Measurements from ENCODE around the gene FHAD1. TPM values are rescaled to one million over a fixed set of nuclear protein-coding genes. Genes with fewer than 3 reads are reported as not detected.
A peak's percentile ranks its signal among the peaks of the same experiment; 100 is the strongest.

Gene FHAD1
- total RNA-seq, 1 experiment from 2014 or later, result 1.9 TPM

- Histone ChIP-seq H2BK20ac (ENCODE audit: low read depth, low read length, poor library complexity, severe bottlenecking) (no peak overlapping the region), H3K23me2 (ENCODE audit: insufficient read length, low read depth, low read length, poor library complexity, severe bottlenecking) (no peaks in the 10 kb centered on the region), H3T11ph (ENCODE audit: low read length) (no peak overlapping the region), H2BK120ac (ENCODE audit: low read depth, low read length, poor library complexity, severe bottlenecking) (no peak overlapping the region), H2AK5ac (ENCODE audit: insufficient read length, low read length) (no peak overlapping the region), H3K4ac (ENCODE audit: low read depth, low read length) (no peak overlapping the region), H3K27me3 (ENCODE audit: insufficient read depth, low read length) (no peaks in the 10 kb centered on the region), H3K23ac (ENCODE audit: insufficient read length, low read depth, low read length) (no peak overlapping the region), H4K5ac (ENCODE audit: insufficient read length, low read depth, low read length) (no peak overlapping the region), H3K14ac (ENCODE audit: insufficient read depth, low read length) (no peak overlapping the region), H3K4me2 (ENCODE audit: insufficient read depth, insufficient read length, low read length) (no peak overlapping the region), H3K27ac (ENCODE audit: insufficient read length, low read depth, low read length) (no peak overlapping the region), H3K9ac (ENCODE audit: extremely low read depth, insufficient read length, low read length) (no peak overlapping the region), H2BK5ac (ENCODE audit: insufficient read length, low read length) (no peak overlapping the region), H3K56ac (ENCODE audit: insufficient read length, low read depth, low read length) (no peak overlapping the region), H4K91ac (ENCODE audit: insufficient read length, low read depth, low read length) (no peak overlapping the region), H2BK15ac (ENCODE audit: low read depth, low read length) (no peak overlapping the region), H2BK12ac (ENCODE audit: insufficient read length, low read depth, low read length) (no peak overlapping the region), H3K79me2 (ENCODE audit: insufficient read depth, low read length) (no peaks in the 10 kb centered on the region), H2AFZ (ENCODE audit: low read length) (no peak overlapping the region), H3K79me1 (ENCODE audit: insufficient read depth, low read depth, low read length, poor library complexity, severe bottlenecking) (no peaks in the 10 kb centered on the region), H4K20me1 (ENCODE audit: control insufficient read depth, insufficient read depth, insufficient read length) (no peaks in the 10 kb centered on the region), H3K18ac (ENCODE audit: insufficient read length, low read depth, low read length) (no peak overlapping the region), H3K9me3 (ENCODE audit: control insufficient read depth, low read depth, low read length) (no peaks in the 10 kb centered on the region), H3K4me1 (ENCODE audit: insufficient read depth, low read length) (no peaks in the 10 kb centered on the region), H4K8ac (replicated peaks; ENCODE audit: insufficient read length, low read depth, low read length) (no peak overlapping the region)
- no peak for DNase-seq
- TF ChIP-seq, protein P1, sequence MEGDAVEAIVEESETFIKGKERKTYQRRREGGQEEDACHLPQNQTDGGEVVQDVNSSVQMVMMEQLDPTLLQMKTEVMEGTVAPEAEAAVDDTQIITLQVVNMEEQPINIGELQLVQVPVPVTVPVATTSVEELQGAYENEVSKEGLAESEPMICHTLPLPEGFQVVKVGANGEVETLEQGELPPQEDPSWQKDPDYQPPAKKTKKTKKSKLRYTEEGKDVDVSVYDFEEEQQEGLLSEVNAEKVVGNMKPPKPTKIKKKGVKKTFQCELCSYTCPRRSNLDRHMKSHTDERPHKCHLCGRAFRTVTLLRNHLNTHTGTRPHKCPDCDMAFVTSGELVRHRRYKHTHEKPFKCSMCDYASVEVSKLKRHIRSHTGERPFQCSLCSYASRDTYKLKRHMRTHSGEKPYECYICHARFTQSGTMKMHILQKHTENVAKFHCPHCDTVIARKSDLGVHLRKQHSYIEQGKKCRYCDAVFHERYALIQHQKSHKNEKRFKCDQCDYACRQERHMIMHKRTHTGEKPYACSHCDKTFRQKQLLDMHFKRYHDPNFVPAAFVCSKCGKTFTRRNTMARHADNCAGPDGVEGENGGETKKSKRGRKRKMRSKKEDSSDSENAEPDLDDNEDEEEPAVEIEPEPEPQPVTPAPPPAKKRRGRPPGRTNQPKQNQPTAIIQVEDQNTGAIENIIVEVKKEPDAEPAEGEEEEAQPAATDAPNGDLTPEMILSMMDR (conservative IDR thresholded peaks at IDR 0.05), result no peak
- Mint-ChIP-seq H3K9me3 (no peaks in the 10 kb centered on the region), H3K4me3 (no peak overlapping the region), H3K27ac (0 out of 7 replicates have a peak overlapping the region, but pooled peaks of 1 of the 3 experiments have one; percentile 6), H3K36me3 (ENCODE audit: insufficient read depth in 1 of 3, low read depth in 3 of 3) (no peaks in the 10 kb centered on the region), H3K4me1 (peaks cover 6 to 8% of the 10 kb centered on the region in 2 experiments), H3K27me3 (ENCODE audit: low read depth) (peaks cover 12% of the 10 kb centered on the region)
- WGBS (ENCODE audit: extremely low coverage, insufficient read length, low lambda C conversion rate), result no CpG with 5 or more reads among the region's 2 CpGs
Observed at GRCh38 chr1:15282038-15282437, 35.0 kb downstream of the FHAD1 start.
